ENCODE results near the gene ADAM19.

DNA sequence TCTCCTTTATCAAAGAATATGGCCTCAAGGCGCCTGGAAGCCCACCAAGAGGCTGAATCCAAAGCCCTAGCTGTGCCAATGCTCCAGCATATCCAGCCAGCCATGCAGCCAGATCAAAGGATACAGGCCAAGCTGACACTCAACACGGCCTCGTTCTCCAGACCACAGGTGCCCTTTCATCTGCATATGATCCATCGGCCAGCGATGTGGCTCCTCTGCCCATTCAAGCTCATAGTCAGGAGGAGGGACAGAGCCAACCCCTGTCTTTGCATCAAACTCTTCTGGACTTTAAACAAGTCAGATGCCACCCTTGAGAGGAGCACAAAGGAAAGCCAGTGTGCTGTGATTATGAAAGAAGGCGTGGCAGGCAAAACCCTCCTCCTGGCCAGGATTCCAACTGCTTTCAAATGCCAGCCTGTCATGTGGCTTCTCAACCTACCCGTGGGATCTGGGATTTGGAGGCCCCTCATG lies 42.5 kb downstream of the ADAM19 start:
- TF ChIP-seq POLR2AphosphoS5 (IDR thresholded peaks at IDR 0.05; ENCODE audit: low read depth): no peak
- TF ChIP-seq, protein P1, sequence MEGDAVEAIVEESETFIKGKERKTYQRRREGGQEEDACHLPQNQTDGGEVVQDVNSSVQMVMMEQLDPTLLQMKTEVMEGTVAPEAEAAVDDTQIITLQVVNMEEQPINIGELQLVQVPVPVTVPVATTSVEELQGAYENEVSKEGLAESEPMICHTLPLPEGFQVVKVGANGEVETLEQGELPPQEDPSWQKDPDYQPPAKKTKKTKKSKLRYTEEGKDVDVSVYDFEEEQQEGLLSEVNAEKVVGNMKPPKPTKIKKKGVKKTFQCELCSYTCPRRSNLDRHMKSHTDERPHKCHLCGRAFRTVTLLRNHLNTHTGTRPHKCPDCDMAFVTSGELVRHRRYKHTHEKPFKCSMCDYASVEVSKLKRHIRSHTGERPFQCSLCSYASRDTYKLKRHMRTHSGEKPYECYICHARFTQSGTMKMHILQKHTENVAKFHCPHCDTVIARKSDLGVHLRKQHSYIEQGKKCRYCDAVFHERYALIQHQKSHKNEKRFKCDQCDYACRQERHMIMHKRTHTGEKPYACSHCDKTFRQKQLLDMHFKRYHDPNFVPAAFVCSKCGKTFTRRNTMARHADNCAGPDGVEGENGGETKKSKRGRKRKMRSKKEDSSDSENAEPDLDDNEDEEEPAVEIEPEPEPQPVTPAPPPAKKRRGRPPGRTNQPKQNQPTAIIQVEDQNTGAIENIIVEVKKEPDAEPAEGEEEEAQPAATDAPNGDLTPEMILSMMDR (conservative IDR thresholded peaks at IDR 0.05; ENCODE audit: low read depth in 2 of 2): no peak
- no peak for TF ChIP-seq NANOG (IDR thresholded peaks at IDR 0.05; ENCODE audit: borderline replicate concordance)
- TF ChIP-seq JUNB (IDR thresholded peaks at IDR 0.05; ENCODE audit: unreplicated experiment): no peak
- no peak for TF ChIP-seq EZH2phosphoT487 (IDR thresholded peaks at IDR 0.05; ENCODE audit: unreplicated experiment)

Measured in GM23338 (cell line).